OCI-LY3 (cell line): Measurements from ENCODE around the gene FILIP1L.

Experiments used
- CTCF ChIP-seq: fragments of 200-600, 300-600 bp; sonication (generic); IDR thresholded peaks from 2 replicates; pipeline ENCODE4 v1.5.1; 2014; ENCODE audit warnings: antibody characterized with exemption, low read length, low read depth
- EZH2phosphoT487 ChIP-seq: fragments of 200-600 bp; shearing (Covaris generic); IDR thresholded peaks from 2 replicates; pipeline ENCODE4 v1.6.1; 2018; ENCODE audit warnings: antibody characterized with exemption, mixed run types, low read depth

GRCh38 chr3:99878005-99878404 lies 236.3 kb downstream of the FILIP1L start:
- TF ChIP-seq CTCF (no peak), EZH2phosphoT487 (no peak)
